GM19238 (cell line): ENCODE measurements around the gene PEAK3.

Experiments
- DNase-seq: peaks from one replicate; pipeline ENCODE4 v3.0.0; 2011; ENCODE audit warnings: low spot score; ENCODE audit not compliant: insufficient read length

PEAK3 gene

DNA sequence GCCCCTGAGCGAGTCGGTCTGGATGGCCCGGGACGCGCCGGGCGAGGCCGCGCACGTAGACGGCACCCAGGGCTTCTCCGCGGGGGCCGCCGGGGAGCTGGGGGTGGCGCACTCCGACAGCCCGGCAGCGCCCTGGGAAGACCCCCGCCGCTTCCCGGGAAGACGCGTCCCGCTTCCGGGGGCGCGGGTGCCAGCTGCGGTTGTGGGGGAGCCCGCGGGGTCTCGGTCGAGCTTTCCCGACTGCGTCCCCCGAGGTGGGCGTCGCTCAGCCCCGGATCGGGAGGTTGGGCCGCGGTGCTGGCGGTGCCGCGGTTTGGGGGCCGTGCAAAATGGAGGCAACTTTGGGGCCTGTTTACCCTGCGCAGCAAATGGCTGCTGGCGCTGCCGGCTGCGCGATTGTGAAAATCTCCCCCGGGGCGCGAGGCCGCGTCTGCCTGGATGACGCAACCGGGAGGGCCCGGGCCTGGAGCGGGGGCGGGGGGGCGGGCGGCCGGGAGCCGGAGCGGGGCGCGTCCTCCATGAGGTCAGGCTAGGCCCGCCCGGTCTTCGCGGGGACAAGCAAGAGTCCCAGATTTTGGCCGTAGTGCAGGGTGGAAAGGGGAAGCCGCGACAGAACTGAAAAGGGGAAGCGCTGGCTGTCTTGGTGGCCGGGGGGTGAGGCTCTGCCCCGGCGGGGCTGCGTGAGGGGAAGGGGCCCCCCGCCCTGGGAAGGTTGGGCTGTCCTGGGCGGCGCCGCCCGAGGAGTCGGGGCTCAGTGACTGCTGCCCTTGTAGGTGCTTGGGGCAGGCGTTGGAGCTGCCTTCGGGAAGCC lies 11.3 kb downstream of the PEAK3 start:
- no peak for DNase-seq

GRCh38 chr19:2270157-2270422 lies 11.9 kb downstream of the PEAK3 start:
- DNase-seq: no peak

- DNase-seq: peak; percentile 99
Measured at GRCh38 chr19:2269244-2270156, 12.5 kb downstream of the PEAK3 start.

DNA sequence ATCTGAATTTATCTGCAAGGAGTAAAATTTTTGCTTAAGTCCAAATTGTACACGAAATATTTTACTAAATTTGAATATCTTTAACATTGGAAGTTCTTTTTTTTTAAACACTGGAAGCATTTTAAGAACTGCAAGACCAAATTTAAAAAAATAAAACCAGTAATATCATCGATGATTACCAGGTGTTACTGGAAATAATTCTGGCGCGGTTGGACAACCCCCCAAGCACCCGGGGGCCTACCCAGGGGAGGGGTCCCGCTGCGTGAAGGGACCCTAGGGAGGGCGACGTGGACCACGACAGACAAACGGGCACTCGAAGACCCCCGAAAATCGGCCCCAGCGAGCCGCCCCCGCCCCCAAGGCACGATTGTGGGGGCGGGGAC lies 13.1 kb downstream of the PEAK3 start:
- no peak for DNase-seq

DNA sequence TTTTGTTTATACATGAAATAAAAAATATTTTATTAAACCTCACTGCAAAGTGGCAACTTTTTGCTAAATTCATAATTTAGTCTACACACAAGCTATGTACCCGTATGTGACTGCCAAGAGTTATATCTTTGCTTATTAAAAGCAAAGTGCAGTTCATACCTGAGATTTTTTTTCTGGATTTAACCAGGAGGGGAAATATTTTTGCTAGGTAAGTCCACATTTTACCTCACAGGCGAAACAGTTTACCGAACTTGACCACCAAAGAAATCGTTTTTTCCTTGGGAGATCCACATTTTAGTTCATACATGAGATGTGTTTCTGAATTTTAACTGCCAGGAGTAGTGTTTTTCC lies 13.5 kb downstream of the PEAK3 start:
- no peak for DNase-seq

DNA sequence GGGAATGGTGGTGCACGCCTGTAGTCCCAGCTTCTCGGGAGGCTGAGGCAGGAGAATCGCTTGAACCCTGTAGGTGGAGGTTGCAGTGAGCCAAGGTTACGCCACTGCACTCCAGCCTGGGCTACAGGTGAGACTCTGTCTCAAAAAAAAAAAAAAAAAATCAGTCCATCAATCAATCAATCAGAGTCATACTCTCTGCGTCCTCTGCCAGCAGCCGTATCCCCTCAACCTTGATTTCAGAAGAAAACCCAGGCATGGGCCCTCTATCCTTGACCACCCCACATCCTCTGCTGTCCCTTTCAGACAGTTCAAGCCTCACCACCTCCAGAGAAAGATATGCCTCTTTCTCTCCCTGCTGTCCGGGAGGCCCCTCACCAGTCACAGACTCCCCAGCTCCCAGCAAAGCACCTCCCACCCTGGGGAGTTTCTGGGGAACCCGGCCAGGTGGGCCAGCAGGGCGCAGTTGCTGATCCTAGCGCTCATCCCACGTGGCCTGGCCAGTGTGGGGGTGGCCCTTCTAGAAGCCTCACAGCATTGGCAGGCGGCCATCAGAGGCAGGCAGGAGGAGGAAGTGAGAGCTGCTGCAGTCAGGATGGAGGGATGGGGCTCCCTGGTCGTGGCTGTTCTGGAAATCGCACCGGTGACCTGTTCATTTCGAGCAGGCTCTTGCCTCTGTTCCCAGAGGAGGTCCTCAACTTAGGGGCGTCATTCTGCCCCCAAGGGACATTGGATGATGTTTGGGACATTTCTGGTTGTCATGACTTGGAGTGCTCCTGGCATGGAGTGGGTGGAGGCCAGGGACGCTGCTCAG lies 15.6 kb downstream of the PEAK3 start:
- no peak for DNase-seq

GRCh38 chr19:2261438-2262172 lies 20.4 kb downstream of the PEAK3 start:
- no peak for DNase-seq

DNA sequence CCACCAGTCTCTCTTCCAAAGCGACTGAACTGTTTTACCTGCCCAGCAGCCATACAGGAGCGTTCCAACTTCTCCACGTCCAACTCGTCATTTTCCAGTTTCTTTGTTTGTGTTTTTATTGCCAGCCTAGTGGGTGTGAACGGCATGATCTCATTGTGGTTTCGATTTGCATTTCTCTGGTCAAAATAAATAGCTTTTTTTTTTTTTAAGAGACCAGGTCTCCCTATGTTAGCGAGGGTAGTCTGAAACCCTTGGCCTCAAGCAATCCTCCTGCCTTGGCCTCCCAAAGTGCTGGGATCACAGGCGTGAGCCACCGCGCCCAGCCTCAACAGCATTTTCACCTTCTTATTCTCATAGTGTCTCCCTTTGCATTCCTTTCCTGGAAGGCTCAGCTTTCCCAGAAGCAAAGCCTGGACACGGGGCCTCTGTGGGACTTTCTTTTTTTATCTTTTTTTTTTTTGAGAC lies 21.6 kb downstream of the PEAK3 start:
- DNase-seq: no peak

- no peak for DNase-seq
Measured at GRCh38 chr19:2259336-2259735, 22.6 kb downstream of the PEAK3 start.

GRCh38 chr19:2255982-2256685 lies 25.8 kb downstream of the PEAK3 start, which contains the start of gene JSRP1:
TSS of gene JSRP1 (minus strand) at chr19:2256417. CDS start at chr19:2255314, 1,103 bp downstream.
- DNase-seq: no peak

DNA sequence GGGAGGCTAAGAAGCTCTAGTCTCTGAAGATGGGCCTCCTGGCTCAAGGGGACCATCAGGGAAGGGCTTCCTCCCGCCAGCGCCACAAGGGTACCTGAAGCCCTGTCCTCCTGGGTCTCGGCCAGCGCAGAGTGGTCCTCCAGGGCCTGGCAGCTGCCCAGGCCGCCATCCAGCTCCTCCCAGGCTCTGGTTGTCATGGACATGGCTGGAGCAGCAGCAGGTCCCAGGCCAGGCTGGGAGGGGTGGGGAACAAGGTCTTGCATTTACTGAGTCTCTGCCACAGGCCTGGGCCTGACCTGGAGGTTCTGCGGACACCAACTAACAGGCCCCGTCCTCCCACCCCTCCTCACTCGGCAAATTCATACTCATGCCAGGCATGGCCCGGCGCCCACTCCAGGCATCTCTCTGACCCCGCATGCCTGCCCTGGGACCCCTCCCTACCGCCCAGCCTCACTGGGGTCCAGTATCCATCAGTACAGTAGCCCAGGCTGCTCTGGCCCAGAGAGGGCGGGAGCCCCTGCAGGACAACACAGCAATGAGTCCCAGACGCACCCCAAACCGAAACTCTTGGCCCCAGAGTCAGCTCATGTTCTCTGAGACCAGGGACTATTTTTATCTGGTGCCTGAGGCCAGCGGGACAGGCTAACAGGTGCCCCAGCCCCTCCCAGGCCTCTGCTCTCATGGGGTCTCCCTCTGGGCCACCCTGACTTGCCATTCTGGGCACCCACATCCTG lies 26.7 kb downstream of the PEAK3 start:
- DNase-seq: no peak

- no peak for DNase-seq
Measured at GRCh38 chr19:2254064-2254872, 27.7 kb downstream of the PEAK3 start.

DNA sequence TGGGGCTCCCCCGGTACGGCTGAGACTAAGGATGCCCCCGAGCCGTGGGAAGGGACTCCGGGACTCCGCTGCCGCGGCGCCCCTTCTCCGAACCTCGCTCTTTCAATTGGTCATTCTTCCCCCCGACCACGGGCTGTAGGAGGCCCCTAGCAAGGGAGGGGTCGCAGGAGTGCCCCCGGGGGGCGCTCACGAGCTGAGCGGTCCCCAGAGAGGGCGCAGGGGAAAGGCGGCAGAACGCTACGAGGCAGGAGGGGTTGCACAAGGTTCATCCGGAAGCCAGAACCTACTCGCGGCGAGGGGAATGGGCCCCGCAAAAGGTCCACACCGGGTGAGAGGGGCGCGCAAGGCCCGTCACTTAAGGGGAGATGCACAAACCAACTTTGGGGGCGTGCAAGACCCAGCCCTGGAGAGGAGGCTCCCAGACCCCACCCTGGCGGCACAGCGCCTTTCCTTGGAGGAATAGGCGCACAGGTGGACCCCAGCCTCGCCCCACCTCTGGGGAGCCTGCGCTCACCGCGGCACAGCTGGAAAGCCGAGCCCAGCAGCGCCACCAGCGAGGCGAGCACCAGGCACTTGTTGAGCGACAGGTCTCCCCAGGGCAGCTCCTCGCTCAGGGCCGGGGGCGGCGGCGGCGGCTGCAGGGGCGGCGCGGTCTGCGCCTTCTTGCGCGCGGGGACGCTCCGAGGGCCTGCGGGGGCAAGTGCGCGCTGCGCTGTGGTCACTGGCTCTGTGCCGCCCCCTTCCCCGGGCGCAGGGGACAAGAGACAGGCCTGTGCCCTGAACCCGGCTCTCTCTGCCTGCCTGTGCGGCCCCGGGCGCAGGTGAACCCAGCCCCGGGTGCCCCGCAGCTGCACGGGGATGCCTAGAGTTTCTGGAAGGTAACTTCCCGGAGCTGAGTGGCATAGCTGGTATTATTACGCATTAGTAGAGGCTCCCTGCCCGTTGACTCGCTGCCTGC lies 28.6 kb downstream of the PEAK3 start:
- peak; percentile 75 for DNase-seq

- DNase-seq: no peak
Measured at GRCh38 chr19:2252797-2253105, 29.2 kb downstream of the PEAK3 start.

DNA sequence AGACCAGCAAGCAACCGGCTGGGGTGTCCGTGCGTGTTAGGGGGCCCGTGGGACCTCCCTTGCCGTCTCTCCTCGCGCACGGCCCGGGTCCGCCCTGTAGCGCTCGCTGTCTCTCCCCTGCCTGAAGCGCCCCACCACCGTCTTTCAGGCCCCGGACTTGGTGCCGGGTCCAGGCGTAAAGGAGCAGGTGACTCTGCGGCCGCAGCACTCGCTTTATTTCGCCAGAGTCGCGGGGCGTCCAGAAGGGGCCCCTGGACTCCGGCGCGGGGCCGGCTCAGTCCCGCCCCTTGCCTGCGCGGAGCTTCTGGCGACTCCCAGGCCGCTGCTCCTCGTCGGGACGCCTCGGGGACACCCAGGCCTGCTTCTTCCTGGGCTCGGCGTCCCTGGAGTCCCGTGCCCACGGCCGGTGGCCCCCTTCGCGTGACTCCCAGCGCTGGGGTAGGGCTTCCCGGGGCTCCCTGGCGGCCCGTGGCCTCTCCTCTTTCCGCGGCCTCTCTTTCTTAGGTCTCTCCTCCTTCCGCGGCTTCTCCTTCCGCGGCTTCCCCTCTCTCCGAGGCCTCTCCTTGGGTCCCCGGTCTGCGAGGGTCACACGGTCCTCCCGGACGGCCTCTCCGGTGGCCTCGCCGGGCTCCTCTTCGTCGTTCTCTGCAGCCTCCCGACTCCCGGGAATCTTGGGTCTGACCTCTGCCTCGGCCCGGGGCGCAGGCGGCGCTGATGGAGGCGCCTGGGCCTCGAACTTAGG lies 29.7 kb downstream of the PEAK3 start:
- DNase-seq: no peak

- no peak for DNase-seq
Measured at GRCh38 chr19:2251106-2252054, 30.6 kb downstream of the PEAK3 start.
